Measurements from ENCODE around the gene TRAM2.

DNA sequence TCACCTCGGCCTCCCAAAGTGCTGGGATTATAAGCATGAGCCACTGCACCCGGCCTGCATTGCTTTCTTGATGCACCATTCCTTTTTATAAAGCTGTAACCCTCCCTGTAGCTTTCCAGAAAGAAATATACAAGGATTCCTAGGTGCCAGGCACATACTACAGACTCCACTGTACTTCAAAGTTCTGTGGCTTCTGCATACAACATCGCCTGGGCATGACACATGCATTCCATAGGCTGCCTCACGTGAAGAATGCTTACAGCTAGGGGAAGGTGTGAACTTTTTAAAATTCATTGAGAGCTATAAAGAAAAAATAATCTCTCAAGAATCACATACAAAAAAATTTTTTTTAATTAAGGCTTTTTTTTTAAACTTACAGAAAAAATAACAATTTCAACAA lies 50.2 kb downstream of the TRAM2 start:
- no peak for TF ChIP-seq E2F6 (IDR thresholded peaks at IDR 0.05; ENCODE audit: borderline replicate concordance in 1 of 2, extremely low read depth in 1 of 2, insufficient read depth in 1 of 2, insufficient read length in 1 of 2, low read depth in 1 of 2, low read length in 1 of 2, poor library complexity in 1 of 2, severe bottlenecking in 1 of 2)
- TF ChIP-seq BRD4 (IDR thresholded peaks at IDR 0.05) = no peak
